Lower lobe of right lung (tissue), 2 donors: ENCODE data around the gene BUD31. TPM values are rescaled to one million over a fixed set of nuclear protein-coding genes. Genes with fewer than 3 reads are reported as not detected.
"Not testable (repeated sequence)": the region's sequence is repeated elsewhere in the genome, so short reads cannot be mapped to it uniquely, and the experiment has no call there.

Source experiments
- ATAC-seq, 2 donors: fragments of 200-7000 bp; cut with Tn5 transposase; one replicate each; pipeline ENCODE4 v1.9.1; 2020 to 2022; ENCODE audit warnings: mild to moderate bottlenecking in 2 of 2, moderate library complexity in 2 of 2
- DNase-seq: peaks from one replicate; pipeline ENCODE4 v3.0.0-alpha.2; 2020
- H3K27ac ChIP-seq: fragments of 200-600 bp; one replicate; pipeline ENCODE4 v1.8.0; 2022
- H3K27me3 ChIP-seq: fragments of 200-600 bp; one replicate; pipeline ENCODE4 v1.8.0; 2022; ENCODE audit warnings: low read depth
- H3K36me3 ChIP-seq: fragments of 200-600 bp; one replicate; pipeline ENCODE4 v1.8.0; 2022; ENCODE audit warnings: mild to moderate bottlenecking
- H3K4me1 ChIP-seq: fragments of 200-600 bp; one replicate; pipeline ENCODE4 v1.8.0; 2022
- H3K4me3 ChIP-seq: fragments of 200-600 bp; one replicate; pipeline ENCODE4 v1.8.0; 2022; ENCODE audit warnings: mild to moderate bottlenecking
- H3K9me3 ChIP-seq: fragments of 200-600 bp; one replicate; pipeline ENCODE4 v1.8.0; 2022
- CTCF ChIP-seq: fragments of 200-600 bp; IDR thresholded peaks from one replicate; pipeline ENCODE4 v1.8.0; 2022; ENCODE audit warnings: antibody characterized with exemption, mild to moderate bottlenecking
- intact Hi-C: fragments of 100-400 bp; cut with DNase I; formaldehyde crosslinking; loops from one replicate; pipeline ENCODE4 v1.11.0; 2022
- total RNA-seq: library from RNA; stranded (reverse); fragmentation: NEBNext Ultra II Directional; extraction: Animal tissue kit (Norgen Biotek cat#: 25700); gene quantifications from one replicate; pipeline ENCODE4 v1.2.1, GENCODE V29; 2021
- donor health status: DM: no; HTN: yes; CAD: no; lungs with severe emphysema.

The BUD31 gene
- total RNA-seq, 1 donor from 2014 or later, result 64.2 TPM

GRCh38 chr7:99373091-99374066 lies 35.4 kb upstream of the BUD31 start:
- Histone ChIP-seq H3K9me3 (no peaks in the 10 kb centered on the region), H3K4me1 (peaks cover 52% of the 10 kb centered on the region), H3K27ac (peak overlapping the region; percentile 93), H3K27me3 (no peaks in the 10 kb centered on the region), H3K4me3 (peak overlapping the region; percentile 96), H3K36me3 (peaks cover 25% of the 10 kb centered on the region)
- no peak for DNase-seq
- no peak for TF ChIP-seq CTCF
- no peak for ATAC-seq
- intact Hi-C loops, result no loop called here

GRCh38 chr7:99374111-99375064 lies 34.4 kb upstream of the BUD31 start, which contains the start of gene ARPC1B:
Gene ARPC1B, plus strand, starts transcription at chr7:99374730. Its CDS starts 10,985 bp downstream, at chr7:99385715.
- peak; percentile 89 to 91 for ATAC-seq
- Histone ChIP-seq H3K27ac (peak within 1 kb of the TSS; percentile 93), H3K36me3 (peaks cover 21% of the 10 kb centered on the region), H3K4me3 (peak within 1 kb of the TSS; percentile 96), H3K4me1 (peaks cover 62% of the 10 kb centered on the region), H3K27me3 (no peaks in the 10 kb centered on the region), H3K9me3 (no peaks in the 10 kb centered on the region)
- intact Hi-C loops, result no loop called here
- TF ChIP-seq CTCF, result no peak
- peak; percentile 94 for DNase-seq

- Histone ChIP-seq H3K9me3 (no peaks in the 10 kb centered on the region), H3K27ac (peak overlapping the region; percentile 93), H3K36me3 (peaks cover 21% of the 10 kb centered on the region), H3K4me3 (peak overlapping the region; percentile 96), H3K4me1 (peaks cover 67% of the 10 kb centered on the region), H3K27me3 (no peaks in the 10 kb centered on the region)
- TF ChIP-seq CTCF, result no peak
- DNase-seq, result peak; percentile 89
- intact Hi-C loops, result no loop called here
- peak; percentile 79 to 84 for ATAC-seq
Measured at GRCh38 chr7:99375070-99375807, 33.5 kb upstream of the BUD31 start.

GRCh38 chr7:99379043-99379577 lies 29.7 kb upstream of the BUD31 start:
- intact Hi-C loops, result no loop called here
- peak; percentile 70 for DNase-seq

GRCh38 chr7:99379693-99380031 lies 29.1 kb upstream of the BUD31 start:
- H3K27me3 ChIP-seq, ATAC-seq, intact Hi-C loops, H3K9me3 ChIP-seq, DNase-seq: not testable (repeated sequence)
- Histone ChIP-seq H3K27ac (peak overlapping the region; percentile 88), H3K36me3 (peaks cover 43% of the 10 kb centered on the region), H3K4me1 (peaks cover 71% of the 10 kb centered on the region), H3K4me3 (peak overlapping the region; percentile 40)

More at GRCh38 chr7:99379043-99379577, 29.7 kb upstream of the BUD31 start:
- TF ChIP-seq CTCF, result no peak
- H3K4me3 ChIP-seq, result peak overlapping the region; percentile 40
- ATAC-seq, result peak; percentile 74 to 75
- H3K27ac ChIP-seq, result peak overlapping the region; percentile 88
- no peaks in the 10 kb centered on the region for H3K27me3 ChIP-seq
- H3K9me3 ChIP-seq, result no peaks in the 10 kb centered on the region
- peaks cover 67% of the 10 kb centered on the region for H3K4me1 ChIP-seq
- peaks cover 38% of the 10 kb centered on the region for H3K36me3 ChIP-seq
